ENCODE data around the gene PIH1D1. TPM values are rescaled to one million over a fixed set of nuclear protein-coding genes. Genes with fewer than 3 reads are reported as not detected.

The PIH1D1 gene
- total and polyA plus RNA-seq, 2 of the 8 experiments (the other 6 are each of a cell fraction or from before 2014, with no cell fraction given), result 146 to 195 TPM

- H3K9ac ChIP-seq (replicated peaks in 1 of 4; ENCODE audit: extremely low read depth in 1 of 4, low read depth in 3 of 4, low read length in 3 of 4), result 0 out of 7 replicates have a peak overlapping the region, but pooled peaks of 1 of the 4 experiments have one; percentile 6
- H3K4me3 ChIP-seq (ENCODE audit: extremely low read depth in 1 of 4, insufficient read depth in 2 of 4, low read depth in 3 of 4, low read length in 4 of 4), result no peak overlapping the region
- no peak overlapping the region for H2BK20ac ChIP-seq (ENCODE audit: low read length)
- peaks cover 0 to 2% (median 0%) of the 10 kb centered on the region in 4 experiments; a peak in 2 of 8 replicates for H3K36me3 ChIP-seq (ENCODE audit: control insufficient read depth in 2 of 4, insufficient read depth in 4 of 4, low read length in 3 of 4)
- POLR2A ChIA-PET (ENCODE audit: partially characterized antibody), result interaction anchor here (0.5 to 6.8 kb wide), 8 partner anchors 9 to 225 kb away, joined by 3 to 50 read pairs (median 6); partner anchors contain the start of genes ALDH16A1, PIH1D1 and RPS11
- H4K91ac ChIP-seq (replicated peaks; ENCODE audit: insufficient read length, low read length), result no peak overlapping the region
- DNase-seq (ENCODE audit: low read depth in 1 of 2, low spot score in 2 of 2) (no peak), FAIRE-seq (no peak)
- H2AFZ ChIP-seq (ENCODE audit: low read length), result no peak overlapping the region
- no peak overlapping the region for H3K27ac ChIP-seq (ENCODE audit: low read depth, low read length)
- H3K27me3 ChIP-seq (replicated peaks in 1 of 4; ENCODE audit: control insufficient read depth in 3 of 4, extremely low read depth in 1 of 4, insufficient read depth in 3 of 4, low read length in 3 of 4), result peaks cover 0 to 5% (median 0%) of the 10 kb centered on the region in 4 experiments; a peak in 4 of 7 replicates
- no peak overlapping the region for H2AK5ac ChIP-seq (ENCODE audit: low read depth, low read length)
- H3K18ac ChIP-seq (ENCODE audit: extremely low read depth, low read length), result no peak overlapping the region
- H3K4ac ChIP-seq (replicated peaks; ENCODE audit: insufficient read length, low read depth, low read length), result no peak overlapping the region
- H3K23me2 ChIP-seq (ENCODE audit: low read depth, low read length), result no peaks in the 10 kb centered on the region; the same call in 1 of the 2 replicates
- no peak overlapping the region for H3K14ac ChIP-seq (ENCODE audit: insufficient read length)
- no peak overlapping the region for H3K4me2 ChIP-seq (ENCODE audit: insufficient read depth in 1 of 2, low read depth in 2 of 2, low read length in 2 of 2)
- no peak overlapping the region for H4K5ac ChIP-seq (ENCODE audit: insufficient read length, low read depth, low read length)
- no peak overlapping the region for H3K56ac ChIP-seq (replicated peaks; ENCODE audit: insufficient read length, low read depth, low read length)
- peaks cover 0 to 12% (median 3%) of the 10 kb centered on the region in 4 experiments; a peak in 6 of 7 replicates for H3K4me1 ChIP-seq (replicated peaks in 1 of 4; ENCODE audit: control insufficient read depth in 3 of 4, insufficient read depth in 4 of 4, low read length in 3 of 4)
- no peak overlapping the region for H4K8ac ChIP-seq (ENCODE audit: extremely low read depth, insufficient read depth, low read length)
- no peaks in the 10 kb centered on the region for H4K20me1 ChIP-seq (replicated peaks in 1 of 2; ENCODE audit: control insufficient read depth in 1 of 2, insufficient read depth in 2 of 2, low read length in 2 of 2)
- TF ChIP-seq RAD21 (IDR thresholded peaks at IDR 0.05 in 1 of 2, conservative IDR thresholded peaks at IDR 0.05 in 1 of 2; ENCODE audit: low read depth in 2 of 2, low read length in 2 of 2) (no peak), HDAC6 (IDR thresholded peaks at IDR 0.05; ENCODE audit: low read depth, low read length) (no peak), CBX8 (IDR thresholded peaks at IDR 0.05; ENCODE audit: borderline replicate concordance, low read depth, low read length) (no peak), JUND (IDR thresholded peaks at IDR 0.05; ENCODE audit: low read length) (no peak), TEAD4 (IDR thresholded peaks at IDR 0.05; ENCODE audit: low read depth, low read length) (no peak), SIN3A (conservative IDR thresholded peaks at IDR 0.05 in 1 of 2, IDR thresholded peaks at IDR 0.05 in 1 of 2; ENCODE audit: low read depth in 1 of 2, low read length in 2 of 2) (no peak), KDM5A (IDR thresholded peaks at IDR 0.05; ENCODE audit: low read length) (no peak)
- WGBS, 2 experiments (ENCODE audit: extremely low coverage in 1 of 2, insufficient coverage in 1 of 2, insufficient read length in 1 of 2, insufficient replicate concordance in 2 of 2, low coverage in 1 of 2, low lambda C conversion rate in 2 of 2, missing lambda C conversion rate in 1 of 2), result 89% methylated on average over 9 of the region's 9 CpGs; no CpG with 5 or more reads in 1 of the 2 experiments
- H3K9me3 ChIP-seq (ENCODE audit: insufficient read depth in 2 of 2, low read depth in 1 of 2, low read length in 1 of 2), result no peaks in the 10 kb centered on the region; a peak in 1 of 4 replicates
- H3K79me2 ChIP-seq (ENCODE audit: control insufficient read depth in 1 of 2, insufficient read depth in 2 of 2, low read length in 2 of 2), result no peaks in the 10 kb centered on the region
- no peak overlapping the region for H2BK15ac ChIP-seq (ENCODE audit: low read length)
- no peaks in the 10 kb centered on the region for H3K79me1 ChIP-seq (ENCODE audit: low read depth, low read length)
- H3K23ac ChIP-seq (ENCODE audit: insufficient read length), result no peak overlapping the region
- H2BK120ac ChIP-seq (replicated peaks; ENCODE audit: low read depth, low read length), result no peak overlapping the region
- H2BK12ac ChIP-seq (ENCODE audit: low read depth, low read length), result peak overlapping the region; percentile 50; the same call in 1 of the 2 replicates
- CTCF ChIA-PET (ENCODE audit: partially characterized antibody), result interaction anchor here (0.7 to 3.5 kb wide), 12 partner anchors 8 to 220 kb away, joined by 3 to 28 read pairs (median 6); partner anchors contain the start of gene ALDH16A1
- no peak overlapping the region for H2BK5ac ChIP-seq (ENCODE audit: low read depth, low read length)
Observed at GRCh38 chr19:49472936-49473335, 21.3 kb upstream of the PIH1D1 start.

Measured in H1 (cell line).